GM19438 (cell line): Measurements from ENCODE around the gene PKD2.
"Not testable (repeated sequence)": the region's sequence is repeated elsewhere in the genome, so short reads cannot be mapped to it uniquely, and the experiment has no call there.

ENCODE experiments used
- ATAC-seq: cut with Tn5 transposase; IDR thresholded peaks from one replicate; pipeline ENCODE4 v1.9.1; 2021; ENCODE audit warnings: low read depth; ENCODE audit not compliant: unreplicated experiment

The PKD2 gene

GRCh38 chr4:88021824-88022223, 14.4 kb downstream of the PKD2 start:
- ATAC-seq: no peak

- no peak for ATAC-seq
Measured at GRCh38 chr4:88022289-88022688, 14.9 kb downstream of the PKD2 start.

GRCh38 chr4:88025868-88026661, 18.6 kb downstream of the PKD2 start:
- not testable (repeated sequence) for ATAC-seq

GRCh38 chr4:88027611-88028608, 20.5 kb downstream of the PKD2 start:
- no peak for ATAC-seq

- ATAC-seq: no peak
Measured at GRCh38 chr4:88028946-88029345, 21.5 kb downstream of the PKD2 start.

- no peak for ATAC-seq
Measured at GRCh38 chr4:88029556-88029955, 22.1 kb downstream of the PKD2 start.

GRCh38 chr4:88030565-88031310, 23.3 kb downstream of the PKD2 start:
- ATAC-seq: no peak

- no peak for ATAC-seq
Measured at GRCh38 chr4:88033309-88033708, 25.9 kb downstream of the PKD2 start.

GRCh38 chr4:88035292-88035691, 27.9 kb downstream of the PKD2 start:
- ATAC-seq: no peak

- ATAC-seq: no peak
Measured at GRCh38 chr4:88037447-88037846, 30.0 kb downstream of the PKD2 start.

- no peak for ATAC-seq
Measured at GRCh38 chr4:88037936-88038335, 30.5 kb downstream of the PKD2 start.

GRCh38 chr4:88040707-88041106, 33.3 kb downstream of the PKD2 start:
- ATAC-seq: no peak

GRCh38 chr4:88041626-88042025, 34.2 kb downstream of the PKD2 start:
- no peak for ATAC-seq

GRCh38 chr4:88043001-88043400, 35.6 kb downstream of the PKD2 start:
- ATAC-seq: no peak

GRCh38 chr4:88043586-88044340, 36.3 kb downstream of the PKD2 start:
- ATAC-seq: no peak

- no peak for ATAC-seq
Measured at GRCh38 chr4:88045021-88045420, 37.6 kb downstream of the PKD2 start.

GRCh38 chr4:88054229-88054628, 46.8 kb downstream of the PKD2 start:
- ATAC-seq: no peak

GRCh38 chr4:88054901-88055300, 47.5 kb downstream of the PKD2 start:
- no peak for ATAC-seq

GRCh38 chr4:88058295-88058694, 50.9 kb downstream of the PKD2 start:
- ATAC-seq: no peak

GRCh38 chr4:88059766-88060165, 52.3 kb downstream of the PKD2 start:
- ATAC-seq: no peak
